GM19099 (cell line): ENCODE results near the gene PHLDB2.

Source experiments
- POLR2A ChIP-seq: IDR thresholded peaks from 3 replicates; pipeline ENCODE4 v1.6.1; 2011; ENCODE audit warnings: low read depth; ENCODE audit not compliant: insufficient read length; ENCODE audit errors: extremely low read depth

Gene PHLDB2

DNA sequence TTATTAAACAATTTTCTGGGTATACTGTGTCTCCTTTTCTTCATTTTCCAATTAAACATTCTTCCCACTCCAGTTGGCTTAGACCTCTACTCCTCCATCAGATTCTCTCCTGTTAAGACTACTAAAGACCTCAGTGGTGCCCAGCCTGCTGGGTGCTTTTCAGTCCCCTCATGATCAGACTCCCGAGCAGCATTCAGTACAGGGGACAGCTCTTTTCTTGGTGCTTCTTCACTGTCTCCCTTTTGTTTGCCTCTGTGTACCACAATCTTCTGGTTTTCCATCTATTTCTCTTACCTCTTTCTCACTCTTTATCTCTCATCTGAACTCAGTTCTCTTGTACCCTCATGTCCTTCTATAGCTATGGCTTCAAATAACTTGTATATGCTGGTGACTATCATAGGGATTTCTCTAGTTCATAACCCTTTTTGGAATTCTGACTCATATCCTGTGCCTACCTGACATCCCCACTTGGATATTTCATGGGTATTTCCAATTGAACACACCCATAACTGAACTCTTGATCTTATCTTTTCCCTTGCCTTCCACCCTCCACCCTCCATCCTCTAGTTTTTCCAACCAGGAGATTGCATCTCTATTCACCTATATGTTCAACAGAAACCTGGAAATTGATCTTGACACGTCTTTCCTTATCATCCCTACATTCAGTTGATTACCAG lies 64.2 kb downstream of the PHLDB2 start:
- TF ChIP-seq POLR2A: no peak

DNA sequence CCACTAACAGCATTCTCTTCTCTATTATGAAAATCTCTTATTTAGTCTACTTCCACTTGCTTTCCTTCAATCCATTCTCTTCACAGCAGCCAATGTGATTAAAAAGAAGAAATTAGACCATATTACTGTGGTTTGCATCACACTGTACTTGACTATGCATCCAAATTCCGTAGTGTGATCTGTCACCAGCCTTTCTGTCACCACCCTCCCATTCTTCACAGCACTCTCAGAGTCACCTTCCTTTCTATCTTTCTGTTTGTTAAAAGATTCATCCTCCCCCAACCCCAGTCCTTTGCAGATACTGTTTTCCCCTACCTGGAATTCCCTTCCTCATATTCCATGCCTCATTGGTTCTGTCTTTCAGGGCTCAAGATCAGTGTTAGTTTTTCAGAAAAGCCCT lies 64.7 kb downstream of the PHLDB2 start:
- no peak for TF ChIP-seq POLR2A

- TF ChIP-seq POLR2A: no peak
These were observed 65.2 kb downstream of the PHLDB2 start for GRCh38 chr3:111924283-111924682.

DNA sequence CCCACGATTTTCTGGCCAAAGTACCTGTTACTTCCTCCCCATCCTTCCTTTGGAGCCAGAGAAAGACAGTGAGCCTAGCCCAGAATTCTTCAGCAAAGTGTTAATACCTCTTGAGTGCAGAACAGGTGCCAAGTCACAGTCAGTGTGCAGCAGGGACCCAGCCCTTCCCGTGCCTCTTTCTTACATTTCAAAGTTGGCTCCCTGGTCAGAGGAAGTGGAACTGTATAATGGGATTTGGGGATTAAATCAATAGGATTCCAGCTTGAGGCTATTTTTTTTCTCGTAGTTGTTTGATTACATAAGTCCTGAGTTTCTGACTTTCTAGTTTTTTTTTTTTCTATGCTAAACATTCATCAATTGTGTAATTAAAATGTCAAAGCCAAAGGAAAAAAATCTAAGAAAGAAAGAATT lies 67.2 kb downstream of the PHLDB2 start:
- no peak for TF ChIP-seq POLR2A

DNA sequence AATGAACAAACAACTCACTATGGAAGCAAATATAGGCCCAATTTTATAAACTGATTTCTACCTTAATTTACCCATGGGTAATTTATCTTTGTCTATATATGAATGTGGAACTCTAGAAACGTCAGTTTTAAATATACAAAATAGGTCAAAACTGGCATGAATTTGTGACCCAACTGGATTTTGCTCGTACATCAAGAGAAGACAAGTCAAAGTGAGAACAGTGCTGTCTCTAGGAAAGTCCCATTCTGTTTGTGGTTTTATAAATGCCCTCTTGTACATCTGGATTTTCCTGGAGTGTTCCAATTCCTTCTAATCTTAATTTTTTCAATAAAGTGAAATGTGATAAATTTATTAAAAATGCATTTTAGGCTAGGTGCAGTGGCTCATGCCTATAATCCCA lies 69.5 kb downstream of the PHLDB2 start:
- TF ChIP-seq POLR2A: no peak

DNA sequence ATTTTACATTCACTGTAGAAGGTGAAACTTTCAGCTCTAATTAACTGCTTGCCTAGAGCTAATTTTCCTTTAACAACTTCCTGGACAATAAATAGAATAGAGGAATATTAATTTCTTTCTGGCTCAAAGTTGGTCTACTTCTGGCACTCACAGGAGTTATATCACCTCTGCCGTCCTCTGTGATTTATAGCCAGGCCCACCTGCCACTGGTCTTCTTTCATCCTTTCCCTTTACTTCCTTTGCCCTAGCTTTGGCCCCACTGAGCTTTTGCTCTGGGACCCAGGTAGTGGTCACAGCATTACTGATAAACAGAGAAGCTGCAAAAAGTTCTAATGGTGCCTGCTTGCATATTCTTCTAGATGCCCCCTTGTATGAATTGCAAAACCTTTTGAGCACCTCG lies 70.4 kb downstream of the PHLDB2 start:
- no peak for TF ChIP-seq POLR2A

DNA sequence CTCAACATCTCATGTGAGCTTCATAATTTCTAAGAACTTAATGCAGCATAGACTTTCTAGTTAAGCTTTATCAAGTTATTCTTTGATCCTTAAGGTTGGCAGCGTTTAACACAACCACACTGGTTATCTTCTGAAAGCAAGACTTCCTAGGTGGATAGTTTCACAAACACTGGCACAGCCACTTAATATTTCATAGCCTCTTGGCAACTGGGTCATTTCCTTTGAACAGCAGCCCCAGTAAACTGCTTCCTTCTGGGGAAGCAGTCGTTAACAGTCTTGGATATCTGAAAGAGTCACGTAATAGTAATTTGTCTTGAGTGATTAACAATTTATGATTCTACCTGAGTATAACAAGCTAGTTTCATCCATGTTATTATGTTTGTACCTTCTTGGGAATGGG lies 73.9 kb downstream of the PHLDB2 start:
- TF ChIP-seq POLR2A: no peak

DNA sequence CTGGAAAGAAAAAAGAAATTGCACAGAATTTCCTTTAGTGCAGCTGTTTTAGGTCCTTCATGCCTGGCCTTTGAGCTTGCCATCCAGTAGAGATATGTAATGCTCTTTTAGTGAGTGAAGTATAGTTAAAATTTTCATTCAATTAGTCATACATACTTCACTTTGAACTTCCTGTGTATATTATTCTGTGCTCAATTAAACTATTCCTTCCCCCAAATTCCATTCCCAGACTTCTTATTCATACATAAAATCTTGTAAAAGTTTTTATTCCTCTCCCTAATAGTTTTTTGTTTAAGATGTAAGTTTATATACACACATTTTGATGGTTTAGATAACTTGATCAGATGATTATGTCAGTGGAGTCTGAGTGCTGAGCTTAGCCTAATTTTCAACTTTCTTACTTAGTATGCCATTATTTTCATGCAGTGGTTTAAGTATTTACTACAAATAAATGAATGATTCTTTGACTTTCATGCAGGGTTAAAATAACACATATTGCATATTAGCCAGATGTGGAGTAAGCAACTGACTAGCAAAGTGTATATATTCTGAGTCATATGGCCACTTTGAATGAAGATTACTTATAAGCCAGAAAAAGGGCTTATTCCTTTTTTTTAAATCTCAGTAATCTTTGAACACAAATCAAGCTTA lies 77.3 kb downstream of the PHLDB2 start:
- no peak for TF ChIP-seq POLR2A

GRCh38 chr3:111936967-111937366 lies 77.9 kb downstream of the PHLDB2 start:
- TF ChIP-seq POLR2A: no peak

- no peak for TF ChIP-seq POLR2A
These were observed 78.8 kb downstream of the PHLDB2 start for GRCh38 chr3:111937871-111938270.

GRCh38 chr3:111939873-111940272 lies 80.8 kb downstream of the PHLDB2 start:
- no peak for TF ChIP-seq POLR2A

DNA sequence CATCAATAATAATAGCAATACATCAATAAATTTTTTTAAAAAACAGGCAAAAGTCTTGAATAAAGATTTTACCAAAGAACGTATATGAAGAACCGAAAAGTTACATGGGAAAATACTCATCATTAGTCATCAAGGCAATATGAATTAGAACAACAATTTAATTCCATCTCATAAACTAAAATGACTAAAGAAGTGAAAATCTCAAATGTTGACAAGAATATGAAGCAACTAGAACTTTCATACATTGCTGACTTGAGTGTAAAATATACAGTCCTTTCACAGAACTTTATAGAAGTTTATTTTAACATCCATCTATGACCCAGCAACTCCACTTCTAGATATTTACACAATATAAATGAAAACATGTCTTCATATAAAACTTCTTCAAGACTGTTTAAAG lies 84.5 kb downstream of the PHLDB2 start:
- TF ChIP-seq POLR2A: no peak

GRCh38 chr3:111944372-111944771 lies 85.3 kb downstream of the PHLDB2 start:
- no peak for TF ChIP-seq POLR2A

- TF ChIP-seq POLR2A: no peak
These were observed 88.2 kb downstream of the PHLDB2 start for GRCh38 chr3:111947231-111947630.

DNA sequence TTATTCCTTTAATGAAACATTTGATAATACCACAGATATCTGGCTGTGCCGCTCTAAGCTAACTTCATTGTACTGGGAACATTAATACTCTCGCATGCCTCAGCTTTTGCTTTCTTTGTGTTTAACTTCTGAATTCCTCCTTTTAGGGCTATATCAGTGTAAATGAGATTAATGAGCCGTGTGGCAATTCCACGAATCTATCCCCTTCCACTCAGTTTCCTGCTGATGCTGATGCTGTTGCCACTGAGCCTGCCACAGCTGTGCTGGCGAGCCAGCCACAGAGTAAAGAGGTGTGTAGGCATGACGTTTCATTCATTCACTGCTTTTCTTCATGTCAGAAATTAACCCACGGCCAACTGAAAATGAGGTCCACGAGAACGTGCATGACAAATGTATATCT lies 89.7 kb downstream of the PHLDB2 start:
- TF ChIP-seq POLR2A: no peak

DNA sequence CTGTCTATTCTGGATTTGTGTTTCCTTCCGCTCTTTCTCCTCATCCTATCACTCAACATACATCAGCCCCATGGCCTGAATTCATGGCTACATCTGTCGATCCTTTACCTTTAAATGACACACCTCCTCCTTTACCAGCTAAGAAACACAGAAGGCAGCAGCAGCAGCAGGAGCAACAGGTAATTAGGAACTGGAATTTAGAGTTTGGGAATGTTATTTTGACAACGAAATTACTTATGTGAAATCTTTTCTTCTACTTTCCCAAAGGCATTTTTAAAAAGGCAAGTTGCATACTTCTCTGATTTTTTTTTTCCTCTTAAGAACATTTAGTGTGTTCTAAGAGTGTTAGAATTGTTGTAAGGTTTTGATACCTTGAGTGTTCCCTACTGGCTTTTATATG lies 90.6 kb downstream of the PHLDB2 start:
- TF ChIP-seq POLR2A: no peak

DNA sequence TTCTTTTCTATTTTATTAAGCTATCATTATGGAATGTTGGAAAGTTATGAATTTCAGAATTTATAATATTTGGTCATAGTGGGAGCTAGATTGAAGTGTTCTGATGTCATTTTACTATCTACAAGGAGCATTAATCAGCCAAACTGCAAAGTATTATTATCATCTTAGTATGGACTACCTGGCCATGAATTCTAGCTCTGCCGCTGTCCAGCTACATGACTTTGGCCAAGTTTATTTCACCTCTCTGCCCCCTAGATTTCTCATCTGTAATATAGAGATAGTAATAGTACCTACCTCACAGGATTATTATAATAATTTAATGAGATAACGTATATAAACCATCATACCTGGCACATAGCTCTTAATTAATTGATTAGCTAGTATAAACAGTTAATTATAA lies 92.0 kb downstream of the PHLDB2 start:
- TF ChIP-seq POLR2A: no peak
